NT2/D1 (cell line): ENCODE data around the gene ENC1.

Experiments
- DNase-seq: peaks from one replicate; pipeline ENCODE4 v3.0.0-alpha.2; 2011; ENCODE audit warnings: low read depth, low spot score
- H3K27me3 ChIP-seq: 2 replicates; pipeline ENCODE4 v1.6.0; 2011; ENCODE audit warnings: mild to moderate bottlenecking; ENCODE audit not compliant: insufficient read length, insufficient read depth
- H3K36me3 ChIP-seq: 2 replicates; pipeline ENCODE4 v1.6.1; 2011; ENCODE audit warnings: mild to moderate bottlenecking, low read length, mixed read lengths; ENCODE audit not compliant: insufficient read depth, insufficient read length
- H3K4me1 ChIP-seq: 2 replicates; pipeline ENCODE4 v1.5.1; 2011; ENCODE audit not compliant: insufficient read depth, insufficient read length
- H3K4me3 ChIP-seq: 2 replicates; pipeline ENCODE4 v1.5.1; 2011; ENCODE audit warnings: low read depth; ENCODE audit not compliant: insufficient read length
- H3K9ac ChIP-seq: 2 replicates; pipeline ENCODE4 v1.6.0; 2011; ENCODE audit warnings: low read depth; ENCODE audit not compliant: insufficient read length
- H3K9me3 ChIP-seq: 2 replicates; pipeline ENCODE4 v1.5.1; 2011; ENCODE audit warnings: mild to moderate bottlenecking, low read length; ENCODE audit not compliant: insufficient read depth
- SUZ12 ChIP-seq: IDR thresholded peaks from 2 replicates; pipeline ENCODE4 v1.6.1; 2011; ENCODE audit not compliant: insufficient read length, insufficient read depth; ENCODE audit errors: extremely low read depth
- YY1 ChIP-seq: IDR thresholded peaks from 2 replicates; pipeline ENCODE4 v1.6.1; 2011; ENCODE audit not compliant: insufficient read length, insufficient read depth
- ZNF274 ChIP-seq: IDR thresholded peaks from 2 replicates; pipeline ENCODE4 v1.6.1; 2011; ENCODE audit warnings: mild to moderate bottlenecking, low read depth, low read length

Gene ENC1

DNA sequence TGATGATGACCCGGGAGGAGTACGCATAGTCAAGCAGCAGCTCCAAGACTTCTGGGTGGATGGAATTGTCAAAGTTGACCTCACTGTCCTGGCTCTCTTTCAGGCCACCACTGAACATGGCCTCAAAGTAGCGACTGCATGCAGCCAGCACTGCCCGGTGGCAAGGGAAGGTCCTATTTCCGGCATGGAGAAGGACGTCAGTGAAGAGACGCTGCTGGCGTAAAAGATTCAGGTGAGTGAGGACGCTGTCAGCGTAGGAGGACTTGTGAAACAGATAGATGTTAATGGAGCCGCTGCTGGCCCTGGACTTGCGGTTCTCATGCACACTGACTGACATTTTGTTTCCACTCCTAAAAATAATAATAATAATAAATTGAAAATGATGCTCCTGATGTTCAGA, 4.4 kb downstream of the ENC1 start:
- H3K9me3 ChIP-seq: no peaks in the 10 kb centered on the region
- H3K4me3 ChIP-seq: no peak overlapping the region
- no peaks in the 10 kb centered on the region for H3K4me1 ChIP-seq
- no peak for DNase-seq
- peaks cover 86% of the 10 kb centered on the region for H3K36me3 ChIP-seq
- H3K9ac ChIP-seq: no peak overlapping the region
- no peaks in the 10 kb centered on the region for H3K27me3 ChIP-seq
- TF ChIP-seq SUZ12: no peak
- TF ChIP-seq ZNF274: no peak
- no peak for TF ChIP-seq YY1

DNA sequence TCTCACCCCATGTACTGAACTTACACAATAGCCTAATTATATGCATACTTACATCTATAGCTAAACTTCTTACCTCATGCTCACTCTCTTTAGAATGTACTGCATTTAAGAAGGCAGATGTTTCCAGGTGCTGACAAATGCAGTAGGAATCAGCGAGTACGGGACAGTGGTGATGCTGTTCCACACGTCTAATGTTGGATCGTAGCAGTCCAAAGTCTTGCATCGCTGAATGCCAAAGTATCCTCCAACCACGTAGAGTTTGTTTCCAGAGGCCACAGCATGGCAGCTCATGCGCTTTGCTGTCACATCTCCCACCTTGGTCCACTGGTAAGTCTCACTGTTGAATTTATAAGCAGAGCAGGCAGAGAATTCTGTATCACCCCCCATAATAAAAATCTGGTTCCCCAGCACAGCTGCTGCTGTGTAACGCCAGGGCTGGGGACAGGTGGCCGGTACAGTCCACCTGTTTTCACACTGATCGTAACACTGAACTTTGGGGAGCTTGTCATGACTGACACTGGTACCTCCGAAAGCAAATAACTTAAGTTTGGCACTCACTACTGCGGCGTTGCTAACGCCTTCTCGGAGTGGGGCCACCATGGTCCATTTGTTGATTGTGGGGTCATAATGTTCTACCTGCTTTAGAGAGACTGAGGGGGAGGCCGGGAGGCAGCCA, 5.8 kb downstream of the ENC1 start:
- no peak for TF ChIP-seq ZNF274
- TF ChIP-seq SUZ12: no peak
- no peak for TF ChIP-seq YY1
- Histone ChIP-seq H3K4me1 (no peaks in the 10 kb centered on the region), H3K9me3 (no peaks in the 10 kb centered on the region), H3K4me3 (no peak overlapping the region), H3K9ac (no peak overlapping the region), H3K36me3 (peaks cover 94% of the 10 kb centered on the region), H3K27me3 (no peaks in the 10 kb centered on the region)
- no peak for DNase-seq

DNA sequence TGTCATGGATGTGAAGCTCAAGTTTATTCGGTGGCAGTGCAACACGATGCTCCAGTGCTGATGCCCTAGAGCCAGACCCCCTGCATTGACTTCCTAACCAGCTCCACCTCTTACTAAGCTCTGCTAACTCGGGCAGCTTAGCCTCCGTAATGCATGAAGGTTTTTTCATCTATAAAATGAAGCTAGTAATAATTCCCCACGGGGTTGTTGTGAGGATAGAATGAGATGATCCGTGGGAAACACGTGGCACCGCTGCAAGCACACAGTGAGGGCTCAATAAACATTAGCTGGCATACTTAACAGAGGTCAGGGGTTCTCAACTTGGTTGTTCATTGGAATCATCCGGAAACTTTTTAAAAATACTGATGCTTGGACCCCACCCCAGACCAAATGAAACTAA, 6.8 kb downstream of the ENC1 start:
- Histone ChIP-seq H3K9ac (no peak overlapping the region), H3K36me3 (peaks cover 95% of the 10 kb centered on the region), H3K27me3 (no peaks in the 10 kb centered on the region), H3K9me3 (no peaks in the 10 kb centered on the region), H3K4me3 (no peak overlapping the region), H3K4me1 (no peaks in the 10 kb centered on the region)
- no peak for DNase-seq
- no peak for TF ChIP-seq SUZ12
- no peak for TF ChIP-seq ZNF274
- no peak for TF ChIP-seq YY1

DNA sequence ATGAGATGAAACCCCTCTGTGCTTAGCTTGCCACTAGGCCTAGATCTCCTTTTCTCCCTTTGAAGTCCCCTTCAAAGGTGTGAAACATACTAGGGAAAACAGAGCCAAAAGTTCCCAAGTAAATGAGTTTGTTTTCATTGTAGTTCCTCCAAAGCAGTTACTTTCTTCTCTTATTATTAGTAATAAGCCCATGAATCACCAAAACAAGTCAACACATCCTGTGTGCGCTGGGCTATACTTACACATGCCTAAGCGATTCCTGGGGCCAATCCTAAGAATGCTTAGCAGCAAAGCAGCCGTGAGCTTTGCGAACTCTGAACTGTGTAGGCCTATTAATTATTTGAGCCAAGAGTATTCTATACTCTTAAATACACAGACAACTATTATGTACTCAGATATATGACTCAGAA, 7.6 kb downstream of the ENC1 start:
- H3K9ac ChIP-seq: no peak overlapping the region
- H3K4me1 ChIP-seq: no peaks in the 10 kb centered on the region
- TF ChIP-seq YY1 (no peak), SUZ12 (no peak), ZNF274 (no peak)
- H3K27me3 ChIP-seq: no peaks in the 10 kb centered on the region
- peaks cover 96% of the 10 kb centered on the region for H3K36me3 ChIP-seq
- H3K9me3 ChIP-seq: no peaks in the 10 kb centered on the region
- H3K4me3 ChIP-seq: no peak overlapping the region
- no peak for DNase-seq

DNA sequence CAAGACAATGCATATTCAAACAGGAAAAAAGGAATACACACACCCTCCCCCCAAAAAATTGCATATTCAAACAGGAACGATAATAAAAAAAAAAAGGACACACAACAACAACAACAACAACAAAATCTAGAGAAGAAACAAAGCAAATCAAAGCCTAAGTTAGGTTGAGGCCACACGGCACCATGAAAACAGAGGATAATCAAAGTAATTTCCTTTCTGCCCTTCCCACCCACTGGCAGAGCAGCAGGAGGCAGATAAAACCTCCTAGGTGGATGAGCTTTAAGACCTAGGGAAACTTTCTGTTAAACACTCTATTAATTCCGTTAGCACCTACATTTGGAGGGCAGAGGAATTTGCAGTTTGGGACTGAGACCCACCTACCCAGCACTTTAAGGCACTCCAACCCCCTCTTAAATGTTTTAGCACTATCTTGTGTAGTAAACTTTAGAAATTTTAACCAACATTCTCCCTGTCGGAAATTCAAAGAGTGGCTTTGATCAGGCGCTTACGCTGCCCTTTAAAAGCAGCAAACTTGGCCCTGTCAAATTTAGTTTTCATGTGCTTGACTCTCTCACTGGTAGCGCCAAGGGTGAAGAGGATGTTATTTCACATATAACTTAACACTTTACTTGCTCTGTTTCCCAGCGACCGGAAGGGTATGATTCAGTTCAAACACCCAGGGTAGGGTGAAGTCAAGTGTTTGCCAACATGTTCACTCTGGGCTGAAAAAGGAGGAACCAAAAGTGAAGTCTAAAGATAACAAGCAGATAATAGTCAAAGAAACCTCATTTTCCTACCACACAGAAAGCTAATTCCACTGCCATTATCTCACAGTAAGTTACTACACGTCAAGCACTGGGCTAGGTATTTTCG, 9.2 kb downstream of the ENC1 start:
- H3K4me1 ChIP-seq: no peaks in the 10 kb centered on the region
- H3K9me3 ChIP-seq: no peaks in the 10 kb centered on the region
- peaks cover 89% of the 10 kb centered on the region for H3K36me3 ChIP-seq
- no peak for TF ChIP-seq SUZ12
- no peak overlapping the region for H3K4me3 ChIP-seq
- no peak overlapping the region for H3K9ac ChIP-seq
- no peaks in the 10 kb centered on the region for H3K27me3 ChIP-seq
- no peak for DNase-seq

DNA sequence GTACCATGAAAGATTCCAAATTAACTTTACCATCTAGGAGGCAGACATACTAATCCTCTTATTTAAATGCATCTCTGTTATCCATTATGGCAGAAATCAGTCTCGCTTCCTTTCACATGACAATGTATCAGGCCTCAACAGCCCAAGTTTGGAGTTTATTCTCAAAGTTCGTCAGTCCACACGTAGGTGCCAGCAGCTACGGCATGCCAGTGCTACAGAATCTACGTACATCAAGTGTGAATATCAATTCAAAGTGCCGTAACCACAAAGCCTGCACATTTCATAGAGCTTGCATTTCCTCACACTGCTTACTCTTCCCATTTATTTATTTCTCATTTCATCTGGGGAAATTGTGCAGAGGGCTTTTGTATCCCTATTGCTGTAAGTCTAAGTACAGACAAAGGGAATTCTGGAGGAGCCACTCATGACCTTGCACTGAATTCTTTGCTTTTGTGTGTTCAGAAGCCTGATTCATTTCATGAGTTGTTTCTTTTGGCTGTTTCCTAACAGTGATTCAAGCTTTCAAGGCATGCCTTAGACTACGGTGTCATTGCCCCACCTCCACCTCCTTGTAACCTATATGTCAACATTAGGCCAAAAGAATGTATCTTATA, 10.0 kb downstream of the ENC1 start:
- H3K9me3 ChIP-seq: no peaks in the 10 kb centered on the region
- no peak overlapping the region for H3K4me3 ChIP-seq
- DNase-seq: no peak
- TF ChIP-seq YY1: no peak
- TF ChIP-seq SUZ12: no peak
- no peak for TF ChIP-seq ZNF274
- H3K4me1 ChIP-seq: no peaks in the 10 kb centered on the region
- H3K9ac ChIP-seq: no peak overlapping the region
- peaks cover 82% of the 10 kb centered on the region for H3K36me3 ChIP-seq
- H3K27me3 ChIP-seq: no peaks in the 10 kb centered on the region

DNA sequence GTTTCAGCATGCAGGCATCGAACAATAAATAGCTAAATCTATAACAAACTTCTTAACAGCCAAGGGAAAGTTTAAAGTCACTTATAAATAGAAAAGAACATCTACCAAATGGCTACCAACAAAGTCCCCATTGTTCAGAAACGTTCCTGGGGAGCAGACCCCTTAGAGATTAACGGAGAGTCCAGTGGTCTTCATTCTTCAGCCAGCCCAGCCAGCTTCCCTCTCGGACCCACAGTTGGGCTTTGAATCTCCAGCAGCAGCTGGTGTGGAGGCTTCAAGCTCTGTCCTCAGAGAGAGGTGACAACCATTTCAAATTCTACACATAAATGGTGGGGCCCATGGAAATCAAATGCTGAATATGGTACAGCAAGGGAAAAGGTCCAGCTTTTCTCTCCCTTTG, 11.2 kb downstream of the ENC1 start:
- no peak overlapping the region for H3K9ac ChIP-seq
- H3K9me3 ChIP-seq: no peaks in the 10 kb centered on the region
- peaks cover 69% of the 10 kb centered on the region for H3K36me3 ChIP-seq
- no peak for TF ChIP-seq YY1
- no peak for TF ChIP-seq ZNF274
- TF ChIP-seq SUZ12: no peak
- no peak overlapping the region for H3K4me3 ChIP-seq
- H3K4me1 ChIP-seq: no peaks in the 10 kb centered on the region
- no peaks in the 10 kb centered on the region for H3K27me3 ChIP-seq
- no peak for DNase-seq
